Upper lobe of left lung (tissue), 4 donors: ENCODE measurements around the gene C19orf85.

Source experiments
- CTCF ChIP-seq, 6 experiments: fragments of 450-650 bp in 4 of 6; fragments of 200-600 bp in 2 of 6; sonication (generic) in 2 of 6; IDR thresholded peaks; one replicate each; pipeline ENCODE4 v1.5.1; 2016 to 2019; ENCODE audit warnings: antibody characterized with exemption in 6 of 6
- EP300 ChIP-seq, 4 donors: sonication (generic); formaldehyde crosslinking; IDR thresholded peaks; one replicate each; pipeline ENCODE4 v1.5.1; 2017; ENCODE audit warnings: antibody characterized with exemption in 4 of 4, control low read depth in 2 of 4

GRCh38 chr19:55477905-55478304 is 13.4 kb upstream of the C19orf85 start:
- TF ChIP-seq CTCF (IDR thresholded peaks at IDR 0.05) (no peak), EP300 (IDR thresholded peaks at IDR 0.05) (no peak)
